ENCODE measurements around the gene EYA3.

EYA3 gene

DNA sequence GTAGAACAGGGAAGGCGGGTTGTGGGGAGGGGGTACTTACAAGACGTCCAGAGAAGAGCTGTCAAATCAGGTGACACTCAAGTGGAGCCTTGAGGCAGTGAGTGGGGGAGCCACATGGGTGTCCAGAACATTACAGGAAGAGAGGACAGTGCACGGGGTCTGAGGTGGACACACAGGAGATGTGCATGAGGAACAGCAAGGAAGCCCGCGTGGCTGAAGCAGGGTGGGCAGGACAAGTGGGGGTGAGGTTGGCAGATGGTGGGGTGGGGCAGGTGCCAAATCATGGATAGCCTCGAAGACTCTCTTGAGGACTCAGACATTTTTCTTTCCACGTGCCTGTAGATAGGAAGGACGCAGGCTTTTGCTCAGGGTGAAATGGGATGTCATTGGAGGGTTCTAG is 152.7 kb downstream of the EYA3 start:
- DNase-seq, result no peak

- no peak for DNase-seq
Measured at GRCh38 chr1:27934818-27935549, 153.4 kb downstream of the EYA3 start, which contains the start of gene SMPDL3B. Gene SMPDL3B (plus strand): TSS chr1:27935000. CDS start chr1:27935184, 184 bp downstream.

DNA sequence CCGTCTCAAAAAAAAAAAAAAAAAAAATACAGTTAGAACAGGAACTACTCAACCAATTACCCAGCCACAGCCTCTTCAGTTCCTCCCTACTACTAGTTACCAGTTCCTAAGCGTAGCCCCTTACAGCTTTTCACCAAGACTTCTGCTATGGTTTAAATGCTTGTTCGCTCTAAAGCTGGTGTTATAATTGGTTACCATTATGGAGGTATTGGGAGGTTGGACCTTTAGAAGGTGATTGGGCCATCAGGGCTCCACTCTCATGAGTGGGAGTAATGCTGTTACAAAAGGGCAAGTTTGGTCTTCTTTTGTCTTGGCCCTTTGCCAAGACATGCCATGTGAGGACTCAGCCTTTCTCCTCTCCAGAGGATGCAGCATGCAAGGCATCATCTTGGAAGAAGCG is 156.7 kb downstream of the EYA3 start:
- no peak for DNase-seq

DNA sequence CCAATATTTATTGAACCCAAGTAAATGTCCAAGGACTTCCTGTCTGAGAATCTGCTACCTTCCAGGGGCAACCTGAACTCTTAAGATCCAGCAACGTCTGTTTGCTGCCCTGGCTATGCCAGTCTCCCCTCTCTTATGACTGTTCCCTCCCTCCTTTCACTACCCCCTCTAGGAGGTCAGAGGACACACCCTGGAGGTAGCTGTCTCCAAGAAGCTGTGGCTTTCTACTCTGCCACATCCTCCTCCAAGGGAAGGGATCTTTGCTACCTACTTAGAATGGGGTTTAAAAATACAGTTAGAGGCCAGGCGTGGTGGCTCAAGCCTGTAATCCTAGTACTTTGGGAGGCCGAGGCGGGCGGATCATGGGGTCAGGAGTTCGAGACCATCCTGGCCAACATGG is 157.2 kb downstream of the EYA3 start:
- DNase-seq, result no peak

- DNase-seq, result no peak
Measured at GRCh38 chr1:27928216-27928954, 160.0 kb downstream of the EYA3 start.

GRCh38 chr1:27922272-27922671 is 166.1 kb downstream of the EYA3 start:
- DNase-seq, result no peak
